Daoy (cell line): ENCODE measurements around the gene NAGS. TPM values are rescaled to one million over a fixed set of nuclear protein-coding genes. Genes with fewer than 3 reads are reported as not detected.
A peak's percentile ranks its signal among the peaks of the same experiment; 100 is the strongest.
"Not testable (repeated sequence)": the region's sequence is repeated elsewhere in the genome, so short reads cannot be mapped to it uniquely, and the experiment has no call there.

Experiments
- DNase-seq: peaks from one replicate; pipeline ENCODE4 v3.0.0-alpha.2; 2015; ENCODE audit warnings: low read depth
- total RNA-seq: library from RNA; depleted of rRNA; stranded (reverse); fragments of >200 nt; shearing (Covaris generic); gene quantifications from 2 replicates; pipeline ENCODE4 v1.2.3, GENCODE V29; 2014; rRNA removed

NAGS gene
- 0.09 and 1.1 TPM in 2 replicates for total RNA-seq

- DNase-seq = no peak
These were observed at the start of gene NAGS for GRCh38 chr17:44004077-44004760. Gene NAGS (plus strand): TSS chr17:44004622. CDS start chr17:44004664, 42 bp downstream.

- peak; percentile 31 for DNase-seq
These were observed 48.2 kb upstream of the NAGS start for GRCh38 chr17:43956222-43956621.

- no peak for DNase-seq
These were observed 45.6 kb upstream of the NAGS start for GRCh38 chr17:43958748-43959352.

GRCh38 chr17:43961292-43961691 lies 43.1 kb upstream of the NAGS start:
- not testable (repeated sequence) for DNase-seq

- DNase-seq = no peak
These were observed 42.5 kb upstream of the NAGS start for GRCh38 chr17:43961954-43962353.

- DNase-seq = no peak
These were observed 41.9 kb upstream of the NAGS start for GRCh38 chr17:43962479-43962878.

- no peak for DNase-seq
These were observed 38.1 kb upstream of the NAGS start for GRCh38 chr17:43966276-43966675.

GRCh38 chr17:43967251-43967875 lies 37.1 kb upstream of the NAGS start:
- DNase-seq = no peak

- no peak for DNase-seq
These were observed 34.1 kb upstream of the NAGS start for GRCh38 chr17:43970366-43970765.

- DNase-seq = not testable (repeated sequence)
These were observed 33.0 kb upstream of the NAGS start for GRCh38 chr17:43971436-43971835.

GRCh38 chr17:43972444-43973212 lies 31.8 kb upstream of the NAGS start:
- not testable (repeated sequence) for DNase-seq

- no peak for DNase-seq
These were observed 29.8 kb upstream of the NAGS start for GRCh38 chr17:43974382-43975266.

- no peak for DNase-seq
These were observed 28.5 kb upstream of the NAGS start for GRCh38 chr17:43975898-43976297.

- no peak for DNase-seq
These were observed 27.2 kb upstream of the NAGS start for GRCh38 chr17:43976963-43977837.

GRCh38 chr17:43978078-43978477 lies 26.3 kb upstream of the NAGS start:
- DNase-seq = no peak

GRCh38 chr17:43979011-43979410 lies 25.4 kb upstream of the NAGS start:
- no peak for DNase-seq

- DNase-seq = no peak
These were observed 24.8 kb upstream of the NAGS start for GRCh38 chr17:43979671-43980070.

- DNase-seq = no peak
These were observed 22.3 kb upstream of the NAGS start for GRCh38 chr17:43982171-43982570.

- no peak for DNase-seq
These were observed 21.3 kb upstream of the NAGS start for GRCh38 chr17:43983196-43983514.
